ENCODE measurements around the gene PARD3.
"Not testable (repeated sequence)": the region's sequence is repeated elsewhere in the genome, so short reads cannot be mapped to it uniquely, and the experiment has no call there.

The PARD3 gene

DNA sequence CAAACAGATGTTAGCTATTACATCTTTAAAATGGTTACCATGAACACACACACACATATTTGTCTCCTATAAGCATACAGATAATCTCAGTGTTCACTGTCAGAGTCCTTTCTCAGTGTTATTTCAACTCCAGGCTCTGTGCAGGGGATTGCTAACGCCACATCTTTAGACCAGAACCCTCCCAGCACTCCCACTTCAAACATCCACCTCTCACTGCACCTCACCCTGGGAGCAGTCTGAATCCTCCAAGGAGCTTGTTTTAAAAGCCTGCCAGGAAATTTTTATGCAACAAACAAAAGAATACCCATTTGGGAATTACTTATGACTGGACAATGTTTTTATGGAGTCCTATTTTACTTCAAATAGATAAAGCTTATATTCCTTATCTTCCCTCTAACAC lies 107.4 kb downstream of the PARD3 start:
- DNase-seq, result no peak

- not testable (repeated sequence) for DNase-seq
Observed at GRCh38 chr10:34706992-34707391, 108.1 kb downstream of the PARD3 start.

DNA sequence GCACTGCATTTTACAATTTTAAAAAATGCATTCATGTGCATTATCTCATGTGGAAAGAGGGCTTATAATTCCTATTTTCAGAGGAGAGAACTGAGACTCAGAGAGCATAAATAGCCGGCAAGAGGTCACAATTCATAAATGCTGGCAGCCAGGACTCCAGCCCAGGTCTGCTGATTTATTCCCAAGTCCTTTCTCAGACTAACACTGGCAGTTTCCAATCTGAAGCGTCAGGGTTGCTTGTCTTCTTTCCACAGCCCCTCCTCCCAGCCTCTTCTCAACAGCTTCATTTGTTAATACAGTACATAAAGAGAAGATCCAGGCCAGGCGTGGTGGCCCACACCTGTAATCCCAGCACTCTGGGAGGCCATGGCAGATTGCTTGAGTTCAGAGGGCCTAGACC lies 108.9 kb downstream of the PARD3 start:
- DNase-seq, result no peak

DNA sequence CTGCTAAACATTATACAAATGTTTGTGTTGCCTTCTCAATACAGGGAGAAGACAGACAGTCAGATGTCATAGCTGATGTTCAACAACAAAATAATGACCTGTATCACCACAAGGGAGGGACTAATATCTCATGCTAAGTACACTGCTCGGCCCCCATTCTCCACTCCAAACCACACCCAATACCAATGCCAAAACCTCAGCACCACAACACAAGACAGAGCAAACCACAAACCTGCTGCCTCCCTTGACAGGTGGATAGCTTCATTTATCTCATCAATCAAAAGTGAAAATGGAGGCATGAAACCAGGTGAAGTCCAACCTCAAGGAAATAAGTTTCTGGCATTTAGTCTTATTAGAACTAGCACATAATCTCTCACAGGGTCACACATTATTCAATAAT lies 109.5 kb downstream of the PARD3 start:
- no peak for DNase-seq

DNA sequence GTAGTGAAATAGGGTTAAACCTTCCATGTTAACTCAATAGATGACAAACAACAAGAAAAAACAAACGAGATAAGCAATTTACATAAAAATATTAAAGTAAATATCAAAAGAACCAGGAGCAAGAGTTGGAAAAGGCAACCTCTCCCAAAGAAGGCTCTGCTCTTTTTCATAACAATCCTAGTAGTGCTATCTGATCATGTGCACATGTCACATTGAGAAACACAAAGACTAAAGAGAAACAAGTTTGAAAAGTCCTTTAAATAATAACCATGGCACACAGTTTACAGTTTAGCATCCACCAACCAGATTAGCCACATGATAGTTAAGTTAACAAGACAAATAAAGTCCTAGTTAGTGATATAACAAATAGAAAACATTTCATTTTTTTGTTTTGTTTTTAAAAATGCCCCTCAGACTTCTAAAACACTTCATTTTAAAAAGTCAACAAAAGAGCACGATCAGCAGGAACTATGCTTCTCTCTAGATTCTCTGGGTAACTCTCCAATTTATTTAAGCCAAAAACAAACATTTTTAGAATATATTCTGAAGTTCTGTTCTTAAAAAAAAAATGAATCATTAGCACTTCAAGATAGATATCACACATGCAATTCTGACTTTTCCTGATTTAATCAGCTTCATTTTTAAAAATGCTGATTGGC lies 110.4 kb downstream of the PARD3 start:
- DNase-seq, result no peak

GRCh38 chr10:34702982-34703381 lies 112.1 kb downstream of the PARD3 start:
- DNase-seq, result no peak

DNA sequence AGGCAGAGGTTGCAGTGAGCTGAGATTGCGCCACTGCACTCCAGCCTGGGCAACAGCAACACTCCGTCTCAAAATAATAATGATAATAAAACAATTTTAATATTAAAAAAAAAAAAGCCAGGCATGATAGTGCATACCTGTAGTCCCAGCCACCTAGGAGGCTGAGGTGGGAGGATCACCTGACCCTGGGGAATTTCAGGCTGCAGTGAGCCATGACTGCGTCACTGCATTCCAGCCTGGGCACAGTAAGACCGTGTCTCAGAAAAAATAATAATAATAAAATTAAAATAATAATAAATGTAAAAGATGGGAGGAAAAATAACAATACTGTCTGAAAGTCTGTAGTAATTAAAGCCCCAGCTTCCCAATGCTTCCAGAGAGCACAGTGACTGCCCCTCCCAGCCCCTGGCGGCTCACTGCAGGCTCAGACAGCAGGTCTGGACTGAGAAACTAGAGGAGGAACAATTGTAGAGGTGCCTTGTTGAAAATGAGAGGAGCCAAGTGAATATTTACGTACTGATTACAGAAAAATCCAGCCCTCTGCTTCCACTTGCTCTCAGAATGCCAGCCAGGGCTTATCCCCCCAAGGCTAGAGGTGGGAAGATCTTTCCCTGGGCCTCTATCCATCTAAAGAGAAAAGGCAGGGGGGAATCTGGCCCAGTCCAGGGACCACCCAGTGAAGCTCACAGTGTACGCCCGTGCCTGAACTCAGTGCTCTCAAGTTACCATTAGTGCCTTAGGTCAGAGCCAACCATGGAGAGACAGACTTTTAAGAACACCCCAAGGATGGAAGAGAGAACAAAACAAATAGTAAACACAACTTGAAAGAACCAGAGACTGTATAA lies 112.8 kb downstream of the PARD3 start:
- no peak for DNase-seq

- DNase-seq, result no peak
Observed at GRCh38 chr10:34701194-34701593, 113.9 kb downstream of the PARD3 start.

GRCh38 chr10:34700752-34701151 lies 114.3 kb downstream of the PARD3 start:
- DNase-seq, result not testable (repeated sequence)

- DNase-seq, result no peak
Observed at GRCh38 chr10:34699904-34700517, 115.1 kb downstream of the PARD3 start.

DNA sequence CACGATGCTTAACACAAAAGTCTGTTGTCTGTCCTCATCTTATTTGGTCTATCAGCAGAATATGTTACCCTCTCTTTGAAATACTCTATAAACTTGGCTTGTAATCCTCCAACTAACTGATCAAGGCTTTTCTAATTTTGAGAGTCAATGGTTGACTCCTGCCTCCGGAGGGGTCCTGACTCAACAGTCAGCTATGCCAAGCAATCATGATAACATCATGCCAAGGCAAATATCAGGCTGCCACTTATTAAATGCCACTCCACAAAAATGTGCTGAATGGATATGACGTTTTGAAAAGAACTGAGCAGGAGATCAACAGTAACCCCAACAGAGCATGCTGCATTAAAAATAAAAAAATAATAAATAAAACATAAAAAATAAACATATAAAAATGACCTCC lies 116.1 kb downstream of the PARD3 start:
- DNase-seq, result no peak

DNA sequence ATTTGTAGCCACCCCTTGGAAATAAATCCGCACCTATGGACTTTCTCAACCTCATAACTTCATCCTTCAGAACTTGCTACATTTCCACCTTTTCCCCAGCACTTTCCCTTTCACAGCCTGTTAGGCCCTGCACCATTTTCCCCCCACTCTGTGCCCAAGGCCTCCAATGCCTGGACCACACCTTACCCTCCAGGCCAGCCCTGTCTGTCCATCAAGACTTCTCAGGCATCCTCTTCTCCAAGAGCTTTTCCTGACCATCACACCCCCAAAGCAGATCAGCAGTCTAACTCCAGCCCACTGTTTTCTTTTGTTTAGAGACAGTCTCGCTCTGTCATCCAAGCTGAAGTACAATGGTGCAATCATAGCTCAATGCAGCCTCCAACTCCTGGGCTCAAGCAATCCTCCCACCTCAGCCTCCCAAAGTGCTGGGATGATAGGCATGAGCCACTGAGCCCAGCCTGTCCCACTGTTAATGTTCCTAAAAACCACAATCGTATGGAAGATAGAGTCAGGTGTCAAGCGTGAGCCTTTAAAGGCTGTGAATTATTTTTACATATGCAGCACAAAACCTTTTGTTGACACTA lies 116.8 kb downstream of the PARD3 start:
- DNase-seq, result no peak

DNA sequence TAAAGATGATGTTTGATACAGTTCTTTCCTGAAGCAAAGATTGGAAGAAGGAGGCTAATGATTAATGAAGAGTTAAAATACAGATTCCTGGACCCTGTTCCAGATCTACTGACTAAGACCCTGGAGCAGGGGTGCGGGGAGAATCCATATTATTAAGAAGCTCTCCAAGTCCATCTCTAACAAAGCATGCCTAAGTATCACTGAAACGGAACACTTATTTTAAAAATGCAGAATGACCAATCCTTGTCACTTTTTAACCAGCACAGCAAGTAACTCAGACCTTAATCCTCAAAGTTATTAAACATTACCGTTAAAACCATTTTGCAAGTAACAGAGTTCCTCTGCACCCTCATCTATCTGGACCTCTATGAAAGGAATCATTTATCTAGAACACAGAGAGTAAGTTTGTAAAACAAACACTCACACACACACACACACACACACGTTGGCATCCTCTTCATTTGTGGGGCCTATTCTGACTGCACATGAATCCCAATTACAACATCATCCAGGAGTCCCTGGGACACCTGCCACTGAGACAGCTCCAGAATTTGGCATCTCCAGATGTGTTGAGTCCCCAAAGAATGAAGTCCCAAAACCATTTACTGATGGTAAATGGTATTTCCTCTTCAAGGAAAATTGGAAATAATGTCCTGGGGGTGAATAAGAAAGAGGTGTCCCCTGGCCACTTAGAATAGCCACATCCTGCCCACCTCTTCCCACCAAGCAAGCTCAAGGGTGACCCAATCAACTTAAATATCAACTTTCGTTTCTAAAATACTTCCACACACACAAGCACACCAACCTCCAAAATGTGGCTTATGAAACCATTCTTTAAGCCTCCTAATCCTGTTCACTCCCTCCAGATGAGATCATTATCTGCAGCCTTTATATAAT lies 117.5 kb downstream of the PARD3 start:
- DNase-seq, result no peak

GRCh38 chr10:34696423-34696822 lies 118.7 kb downstream of the PARD3 start:
- no peak for DNase-seq

- DNase-seq, result no peak
Observed at GRCh38 chr10:34690383-34691049, 124.6 kb downstream of the PARD3 start.

DNA sequence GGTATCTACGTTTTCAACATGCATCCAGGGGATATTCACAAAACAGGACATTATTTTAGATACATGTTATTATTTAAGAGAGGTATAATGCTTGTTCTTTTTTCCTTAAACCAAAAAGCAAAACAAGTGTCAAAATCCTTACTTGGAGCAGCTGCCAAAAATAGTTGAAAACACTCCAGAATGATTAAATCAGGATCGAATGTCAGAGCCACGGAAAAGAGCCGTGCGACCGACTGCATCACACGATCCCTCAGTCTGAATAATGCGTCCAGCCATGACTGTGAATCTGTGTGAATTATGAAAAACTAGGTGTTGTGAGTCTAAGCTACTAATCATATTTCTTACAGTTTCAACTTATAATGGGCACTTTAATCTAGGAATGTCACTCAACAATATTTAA lies 126.0 kb downstream of the PARD3 start:
- no peak for DNase-seq

DNA sequence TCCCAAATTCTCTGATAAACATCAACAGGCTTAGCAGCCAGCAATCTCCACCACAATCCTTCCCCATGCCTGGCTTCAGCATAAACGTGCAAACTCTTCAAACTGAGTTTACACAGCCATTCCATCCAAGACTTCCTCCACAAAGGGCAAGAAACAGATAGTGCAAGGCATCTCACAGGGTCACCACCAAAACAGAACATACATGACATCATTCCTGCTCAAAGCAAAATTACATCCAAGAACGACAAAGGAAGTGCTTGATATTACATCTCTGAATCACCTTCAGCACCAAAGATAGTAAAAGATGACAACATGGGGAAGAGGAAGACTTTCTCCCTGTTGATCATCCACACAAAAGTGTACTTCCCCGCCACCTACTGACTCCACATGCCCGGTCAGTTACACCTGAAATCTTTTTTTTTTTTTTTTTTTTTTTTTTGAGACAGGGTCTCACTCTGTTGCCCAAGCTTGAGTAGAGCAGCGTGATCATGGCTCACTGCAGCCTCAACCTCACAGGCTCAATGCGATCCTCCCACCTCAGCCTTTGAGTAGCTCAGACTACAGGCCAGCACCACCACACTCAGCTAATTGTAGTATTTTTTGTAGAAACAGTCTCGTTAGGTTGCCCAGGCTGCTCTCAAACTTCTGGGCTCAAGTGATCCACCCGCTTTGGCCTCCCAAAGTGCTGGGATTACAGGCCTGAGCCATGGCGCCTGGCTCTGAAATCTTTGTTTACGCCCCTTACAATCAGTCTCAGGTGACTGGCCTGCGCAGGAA lies 127.5 kb downstream of the PARD3 start:
- peak; percentile 36 for DNase-seq

GRCh38 chr10:34682580-34682979 lies 132.5 kb downstream of the PARD3 start:
- DNase-seq, result no peak

DNA sequence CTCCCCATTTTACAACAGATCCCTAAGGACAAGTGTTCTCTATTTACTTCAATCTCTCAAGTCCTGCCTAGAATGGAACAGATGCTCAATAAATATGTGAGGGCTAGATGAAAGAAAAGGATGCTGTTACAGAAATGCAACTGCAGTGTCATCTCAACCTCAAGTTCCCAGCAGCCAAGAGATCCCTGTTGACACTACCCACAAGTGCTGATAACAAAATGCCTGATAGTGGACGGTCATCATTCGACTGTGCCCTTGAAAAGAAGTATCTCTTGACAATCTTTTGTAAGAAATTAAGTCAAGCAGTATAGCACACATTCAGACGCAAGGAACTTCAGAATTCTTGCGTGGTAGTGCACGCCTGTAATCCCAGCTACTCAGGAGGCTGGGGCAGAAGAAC lies 133.2 kb downstream of the PARD3 start:
- no peak for DNase-seq

GRCh38 chr10:34679177-34679576 lies 135.9 kb downstream of the PARD3 start:
- no peak for DNase-seq

- DNase-seq, result no peak
Observed at GRCh38 chr10:34677591-34677990, 137.5 kb downstream of the PARD3 start.
